ENCODE data around the gene HERC2.
A peak's percentile ranks its signal among the peaks of the same experiment; 100 is the strongest.

Gene HERC2

DNA sequence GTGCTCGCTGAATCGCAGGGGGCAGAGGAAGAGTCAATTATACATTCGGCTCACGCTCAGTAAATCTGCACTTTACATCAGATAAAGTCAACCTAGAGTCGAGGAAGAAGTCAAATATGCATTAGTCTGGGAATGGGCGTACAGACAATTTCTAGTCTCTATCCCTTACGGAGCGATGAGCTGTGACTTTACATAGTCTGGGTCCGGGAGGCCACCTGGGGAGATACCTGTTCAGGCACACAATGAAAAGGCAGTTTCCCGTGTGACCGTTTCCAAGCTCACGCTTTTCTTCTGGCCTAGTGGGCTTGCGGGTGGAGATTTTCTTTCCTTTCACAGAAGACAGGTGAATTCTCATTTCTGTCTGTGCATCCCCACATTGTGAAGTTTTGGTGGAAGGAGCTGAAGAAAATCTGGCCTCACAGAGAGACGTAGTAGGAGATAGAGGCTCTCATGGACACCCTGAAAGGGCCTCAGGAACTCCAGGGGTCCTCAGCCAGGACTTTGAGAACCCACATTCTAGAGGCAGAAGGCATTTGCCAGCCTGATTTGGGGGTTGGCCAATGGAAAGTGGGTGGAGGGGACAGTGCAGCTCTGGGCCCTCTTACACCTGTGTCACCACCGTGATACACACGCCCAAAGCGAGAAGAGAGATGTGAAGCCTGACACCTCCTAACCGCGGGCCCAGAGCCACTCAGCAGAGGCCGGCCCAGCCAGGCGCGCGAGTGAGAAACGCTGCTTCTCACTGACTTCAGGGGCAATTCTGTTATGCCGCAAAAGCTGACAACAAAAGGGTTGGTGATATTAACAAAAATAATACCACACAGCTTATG lies 212.1 kb downstream of the HERC2 start:
- DNase-seq, result no peak

DNA sequence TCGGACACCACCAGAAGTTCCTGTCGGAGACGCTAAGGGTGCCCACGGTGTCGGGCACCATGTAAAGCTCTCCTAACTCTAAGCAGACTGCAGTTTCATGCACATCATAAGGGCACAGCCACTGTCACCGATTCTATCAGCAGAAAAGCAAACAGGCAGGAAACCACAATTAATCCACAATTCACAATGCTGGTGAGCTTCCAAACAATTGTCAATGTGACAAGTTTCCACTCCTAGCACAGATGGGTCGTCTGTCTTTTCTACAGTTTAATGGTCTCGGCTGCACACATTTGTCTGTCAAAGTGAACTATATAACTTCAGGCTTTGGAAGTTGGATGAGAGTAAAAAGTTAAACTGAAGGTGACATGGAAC lies 214.1 kb downstream of the HERC2 start:
- DNase-seq, result no peak

GRCh38 chr15:28107111-28107903 lies 214.7 kb downstream of the HERC2 start:
- peak in 1 of 3 donors; percentile 28 for DNase-seq

DNA sequence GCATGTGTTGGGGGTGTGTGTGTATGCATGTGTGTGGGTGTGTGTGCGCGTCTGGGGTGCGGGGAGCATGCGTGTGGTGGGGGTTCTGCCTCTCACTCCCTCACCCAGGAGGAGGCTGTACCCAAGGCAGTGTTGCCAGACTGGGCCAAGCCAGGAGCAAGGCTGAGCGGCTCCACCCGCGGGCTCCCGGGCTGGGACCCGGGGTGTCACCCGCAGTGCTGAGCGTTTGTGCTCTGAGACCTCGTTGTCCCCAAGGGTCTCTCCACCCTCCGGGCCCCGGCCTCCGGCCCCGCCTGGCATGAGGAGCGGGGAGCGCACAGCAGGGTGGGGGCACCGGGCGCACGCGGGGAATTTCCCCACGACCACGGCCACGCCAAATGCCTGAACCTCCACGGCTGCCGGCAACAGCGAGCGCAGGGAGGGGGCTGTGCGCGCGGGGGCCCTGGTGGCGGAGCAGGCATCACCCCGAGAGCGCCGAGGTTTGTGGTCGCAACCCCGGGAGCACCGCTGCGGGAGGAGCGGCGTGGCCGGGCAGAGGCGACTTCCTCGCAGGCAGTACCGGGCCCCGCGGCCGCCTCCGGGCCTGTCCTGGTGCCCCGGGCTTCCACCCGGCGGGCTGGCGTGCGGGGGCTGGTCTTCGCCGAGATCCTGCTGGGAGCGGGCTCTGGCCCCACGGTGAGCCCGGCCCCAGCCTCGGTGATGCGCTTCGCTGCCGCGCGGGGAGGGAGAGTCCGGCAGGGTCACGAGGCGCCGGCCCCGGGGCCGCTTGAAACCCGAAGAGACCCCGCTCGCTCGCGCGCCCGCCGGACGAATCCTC lies 215.5 kb downstream of the HERC2 start:
- DNase-seq, result peak in 2 of 3 donors; percentile 24 to 57

DNA sequence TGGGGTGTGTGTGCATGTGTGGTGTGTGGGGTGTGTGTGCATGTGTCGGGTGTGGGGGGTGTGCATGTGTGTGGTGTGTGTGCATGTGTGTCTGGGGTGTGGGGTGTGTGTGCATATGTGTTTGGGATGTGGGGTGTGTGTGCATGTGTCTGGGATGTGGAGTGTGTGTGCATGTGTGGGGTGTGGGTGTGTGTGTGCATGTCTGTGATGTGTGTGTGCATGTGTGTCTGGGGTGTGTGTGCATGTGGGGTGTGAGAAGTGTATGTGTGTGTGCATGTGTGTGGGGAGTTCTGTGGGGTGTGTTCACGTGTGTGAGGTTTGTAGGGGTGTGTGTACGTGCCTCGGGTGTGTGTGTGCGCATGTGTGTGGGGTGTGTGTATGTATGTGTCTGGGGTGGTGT lies 216.2 kb downstream of the HERC2 start:
- no peak for DNase-seq

- no peak for DNase-seq
Measured at GRCh38 chr15:28105224-28105791, 216.7 kb downstream of the HERC2 start.

DNA sequence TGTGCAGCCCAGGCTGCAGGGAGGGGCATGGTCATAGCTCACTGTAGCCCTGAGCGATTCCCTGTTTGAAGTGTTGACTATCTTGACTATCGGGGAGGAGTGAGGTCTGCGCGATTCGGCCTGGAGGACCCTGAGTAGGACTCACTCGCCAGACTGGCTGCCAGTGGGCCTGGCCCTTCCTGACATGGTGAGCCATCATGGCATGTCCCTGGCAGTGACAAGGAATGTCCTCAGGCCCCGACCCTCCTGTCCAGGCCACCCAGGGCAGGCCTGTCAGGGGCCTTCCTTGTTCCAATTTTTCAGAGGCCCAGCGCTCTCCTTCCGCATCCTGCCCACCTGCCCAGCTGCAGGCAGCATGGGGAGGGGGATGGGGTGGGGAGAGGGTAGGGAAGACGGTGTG lies 217.7 kb downstream of the HERC2 start:
- no peak for DNase-seq

DNA sequence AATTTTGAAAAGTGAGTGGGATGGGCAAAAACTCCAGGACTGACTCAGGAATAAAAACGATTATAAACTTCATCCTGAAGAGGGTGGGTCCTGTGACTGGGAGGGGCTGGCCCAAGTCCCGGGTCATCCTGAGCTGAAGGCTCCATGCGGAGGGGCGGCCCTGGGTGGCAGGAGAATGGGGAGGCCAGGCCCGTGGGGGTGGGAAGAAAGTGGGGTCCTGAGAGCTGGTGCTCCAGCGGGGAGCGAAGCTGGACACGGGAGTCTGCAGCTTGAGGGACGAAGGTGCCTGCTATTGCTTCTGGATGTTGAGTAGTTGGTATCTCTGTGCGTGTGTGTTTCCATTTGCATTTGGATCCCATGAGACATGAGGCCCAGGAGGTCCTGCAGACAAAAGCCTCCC lies 218.1 kb downstream of the HERC2 start:
- DNase-seq, result no peak

DNA sequence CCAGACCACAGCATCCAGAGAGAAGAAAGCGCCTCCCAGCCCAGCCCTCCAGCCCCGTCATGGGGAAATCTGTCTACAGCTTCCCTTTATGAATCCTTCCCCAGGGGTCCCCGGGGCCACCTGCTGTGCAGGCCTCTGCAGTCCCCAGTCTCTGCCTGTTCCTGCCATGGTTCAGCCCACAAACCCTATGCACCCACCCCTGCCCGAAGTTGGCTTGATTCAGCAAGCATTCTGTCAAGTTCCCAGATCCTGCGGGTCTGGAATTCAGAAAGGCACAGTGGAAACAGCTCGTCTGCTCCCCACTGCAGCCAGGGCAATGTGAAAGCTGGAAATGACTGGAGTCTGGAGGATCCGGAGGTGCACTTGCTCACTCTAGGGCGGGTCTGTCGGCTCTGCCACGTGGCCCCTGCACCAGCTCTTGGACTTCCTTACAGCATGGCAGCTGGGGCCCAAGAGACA lies 220.0 kb downstream of the HERC2 start:
- no peak for DNase-seq

DNA sequence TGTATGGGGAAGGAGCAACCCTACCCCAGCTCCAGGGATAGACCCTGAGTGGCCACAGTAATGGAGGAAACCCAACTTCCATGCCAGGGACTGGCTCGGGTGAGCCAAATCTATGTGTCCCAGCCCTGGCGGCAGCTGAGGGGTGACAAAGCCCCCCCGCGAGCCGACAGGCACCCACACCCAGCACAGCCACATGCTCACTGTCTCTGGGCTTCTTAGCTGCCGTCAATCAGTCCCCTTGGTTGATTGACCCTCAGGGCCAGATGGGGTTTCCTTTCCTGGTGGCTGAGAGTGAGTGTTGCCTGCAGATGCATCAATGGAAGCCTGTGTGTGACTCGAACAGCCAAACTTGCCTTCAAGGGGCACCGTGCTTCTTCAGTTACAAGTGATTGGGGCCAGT lies 220.8 kb downstream of the HERC2 start:
- DNase-seq, result no peak

GRCh38 chr15:28100516-28101195 lies 221.3 kb downstream of the HERC2 start:
- DNase-seq, result no peak

DNA sequence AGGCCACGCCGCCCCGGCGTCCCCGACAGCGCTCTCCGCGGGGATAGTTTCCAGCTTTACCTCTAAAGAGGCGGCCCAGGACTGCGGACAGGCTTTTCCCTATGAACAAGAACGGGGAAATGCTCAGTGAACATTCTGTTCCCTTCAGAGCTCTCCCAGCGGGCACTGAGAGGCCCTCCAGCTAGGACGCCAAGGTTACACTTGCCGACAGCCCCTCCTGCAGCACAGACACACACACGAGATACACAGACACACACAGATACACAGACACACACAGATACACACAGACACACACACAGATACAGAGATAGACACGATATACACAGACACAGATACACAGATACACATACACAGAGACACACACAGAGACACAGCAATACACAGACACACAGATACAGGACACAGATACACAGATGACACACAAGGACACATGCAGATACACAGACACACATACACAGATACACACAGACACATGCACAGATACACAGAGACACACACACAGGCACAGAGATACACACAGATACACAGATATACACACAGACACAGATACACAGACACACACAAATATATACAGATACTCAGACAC lies 222.3 kb downstream of the HERC2 start:
- no peak for DNase-seq

- peak; percentile 55 to 74 (median 62) for DNase-seq
Measured at GRCh38 chr15:28098766-28099554, 223.0 kb downstream of the HERC2 start, which contains the start of gene OCA2. OCA2 (minus strand) TSS chr15:28099315; CDS start chr15:28081874, 17,441 bp downstream.

- DNase-seq, result no peak
Measured at GRCh38 chr15:28098360-28098765, 223.6 kb downstream of the HERC2 start.

- DNase-seq, result no peak
Measured at GRCh38 chr15:28097656-28098359, 224.2 kb downstream of the HERC2 start.

- DNase-seq, result peak in 1 of 3 donors; percentile 42
Measured at GRCh38 chr15:28096670-28097431, 225.1 kb downstream of the HERC2 start.

DNA sequence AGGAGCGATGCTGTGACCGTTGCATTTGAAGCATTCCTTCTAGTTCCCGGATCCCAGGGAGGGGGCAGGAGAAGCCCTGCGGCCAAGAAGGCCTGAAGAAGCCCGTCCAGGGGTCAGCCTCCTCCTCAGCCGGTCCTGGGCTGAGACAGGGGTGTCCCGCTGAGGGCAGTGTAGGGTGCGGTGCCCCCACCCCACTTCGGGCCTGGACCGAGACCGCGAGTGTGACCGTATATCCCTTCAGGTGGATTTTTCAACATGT lies 225.6 kb downstream of the HERC2 start:
- DNase-seq, result no peak

DNA sequence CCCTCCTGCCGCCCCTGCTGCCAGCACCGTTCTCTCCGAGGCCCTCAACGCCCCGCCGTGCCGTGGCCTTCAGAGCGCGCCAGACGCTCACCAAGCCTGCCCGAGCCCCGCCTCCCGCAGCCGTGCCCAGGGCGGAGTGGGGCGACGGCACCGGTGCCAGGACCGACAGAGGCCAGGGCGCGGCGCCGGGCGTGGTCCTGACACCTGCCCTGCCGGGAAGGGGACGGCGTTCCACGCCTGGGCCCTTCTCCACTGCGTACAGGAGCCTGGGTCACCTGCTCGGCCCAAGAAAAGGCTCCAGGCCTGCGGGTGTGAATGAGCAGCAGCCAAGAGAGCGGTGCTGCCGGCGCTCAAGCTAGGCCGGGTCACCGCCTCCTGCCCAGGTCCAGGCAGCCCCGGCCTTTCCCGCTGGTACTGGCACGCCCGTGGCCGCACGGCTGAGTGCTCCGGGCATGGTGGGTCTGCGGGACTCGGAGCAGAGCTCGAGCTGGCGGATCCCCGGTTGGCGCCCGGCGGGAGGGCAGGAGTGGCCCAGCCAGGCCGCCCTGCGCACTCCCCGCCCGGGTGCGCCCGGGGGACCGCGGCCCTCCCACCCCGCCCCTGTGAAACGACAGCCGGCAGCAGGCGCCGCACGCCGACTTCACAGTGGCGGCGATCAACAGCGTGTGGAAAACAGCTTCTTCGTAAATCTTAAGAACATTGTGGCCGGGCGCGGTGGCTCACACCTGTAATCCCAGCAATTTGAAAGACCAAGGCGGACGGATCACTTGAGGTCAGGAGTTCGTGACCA lies 227.1 kb downstream of the HERC2 start:
- DNase-seq, result peak in 1 of 3 donors; percentile 30

Measured in suppressor macrophage treated with lipopolysaccharide for 1 hour (primary cell).